Femur (tissue), 1 donor: ENCODE results near the gene SLC38A4.
"Not testable (repeated sequence)": the region's sequence is repeated elsewhere in the genome, so short reads cannot be mapped to it uniquely, and the experiment has no call there.

Experiments
- DNase-seq: peaks from one replicate; pipeline ENCODE4 v3.0.0-alpha.2; 2017

SLC38A4 gene

DNA sequence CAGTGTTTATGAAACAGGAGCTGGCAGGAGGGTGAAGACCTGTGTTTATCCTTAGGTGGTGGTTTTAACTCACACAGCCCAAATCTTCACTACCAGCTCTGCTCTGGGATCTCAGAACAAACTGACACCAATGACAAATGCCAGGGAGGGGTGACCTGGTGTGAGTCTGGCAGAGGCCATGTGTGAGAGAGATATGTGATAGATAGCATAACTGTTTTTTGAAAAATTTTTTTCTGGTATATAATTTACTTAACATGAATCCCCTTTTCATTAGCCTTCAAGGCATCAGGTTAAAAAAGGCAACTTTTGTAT lies 51.5 kb downstream of the SLC38A4 start:
- peak; percentile 23 for DNase-seq

- peak; percentile 39 for DNase-seq
Measured at GRCh38 chr12:46773586-46774321, 52.0 kb downstream of the SLC38A4 start.

GRCh38 chr12:46771268-46771827 lies 54.4 kb downstream of the SLC38A4 start:
- DNase-seq = no peak

GRCh38 chr12:46770501-46771183 lies 55.2 kb downstream of the SLC38A4 start:
- peak; percentile 57 for DNase-seq

DNA sequence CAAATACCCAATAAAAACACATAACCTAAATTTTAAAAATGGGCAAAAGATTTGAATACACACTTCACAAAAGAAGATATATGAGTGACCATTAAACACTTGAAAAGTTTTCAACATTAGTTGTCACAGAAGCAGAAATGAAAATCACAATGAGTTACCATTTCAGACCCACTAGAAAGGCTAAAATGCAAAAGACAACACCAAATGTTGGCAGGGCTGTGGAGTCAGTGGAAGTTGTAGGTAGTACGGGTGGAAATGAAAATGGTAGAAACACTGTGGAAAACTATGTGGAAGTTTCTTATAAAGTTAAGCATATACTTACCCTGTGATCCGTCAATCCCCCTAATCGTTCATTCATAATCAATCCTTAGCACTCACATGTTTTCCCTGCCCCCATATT lies 61.8 kb downstream of the SLC38A4 start:
- DNase-seq = no peak

- DNase-seq = no peak
Measured at GRCh38 chr12:46763230-46763629, 62.6 kb downstream of the SLC38A4 start.

GRCh38 chr12:46754550-46754949 lies 71.2 kb downstream of the SLC38A4 start:
- DNase-seq = no peak

- DNase-seq = no peak
Measured at GRCh38 chr12:46752396-46752795, 73.4 kb downstream of the SLC38A4 start.

DNA sequence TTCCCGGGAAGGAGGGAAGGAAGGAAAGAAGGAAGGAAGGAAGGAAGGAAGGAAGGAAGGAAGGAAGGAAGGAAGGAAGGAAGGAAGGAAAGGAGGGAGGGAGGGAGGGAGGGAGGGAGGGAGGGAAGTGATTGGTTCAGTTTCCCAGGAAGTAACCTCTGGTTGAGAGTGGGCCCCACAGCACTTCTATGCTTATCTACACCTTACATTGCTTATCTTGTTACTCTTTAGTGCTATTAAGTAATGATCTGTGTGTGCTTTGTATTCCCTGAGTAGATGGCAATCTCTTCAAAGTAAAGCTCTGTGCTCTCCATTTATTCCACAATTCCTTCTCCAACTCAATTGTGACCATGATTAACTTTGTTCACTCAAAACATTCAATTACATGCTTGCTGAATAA lies 74.6 kb downstream of the SLC38A4 start:
- no peak for DNase-seq

GRCh38 chr12:46749322-46749721 lies 76.5 kb downstream of the SLC38A4 start:
- DNase-seq = no peak

- no peak for DNase-seq
Measured at GRCh38 chr12:46744283-46744682, 81.5 kb downstream of the SLC38A4 start.

DNA sequence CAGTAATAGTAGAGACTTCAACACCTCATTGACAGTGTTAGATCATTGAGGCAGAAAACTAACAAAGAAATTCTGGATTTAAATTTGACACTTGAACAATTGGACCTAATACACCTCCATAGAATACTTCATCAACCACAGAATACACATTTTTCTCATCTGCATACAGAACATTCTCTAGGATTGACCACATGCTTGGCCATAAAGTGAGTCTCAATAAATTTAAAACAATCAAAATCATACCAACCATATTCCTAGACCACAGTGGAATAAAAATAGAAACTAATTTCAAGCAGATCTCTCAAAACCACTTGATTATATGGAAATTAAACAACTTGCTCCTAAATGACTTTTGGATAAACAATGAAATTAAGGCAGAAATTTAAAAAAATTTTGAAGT lies 82.3 kb downstream of the SLC38A4 start:
- DNase-seq = no peak

GRCh38 chr12:46742271-46742670 lies 83.5 kb downstream of the SLC38A4 start:
- DNase-seq = not testable (repeated sequence)

DNA sequence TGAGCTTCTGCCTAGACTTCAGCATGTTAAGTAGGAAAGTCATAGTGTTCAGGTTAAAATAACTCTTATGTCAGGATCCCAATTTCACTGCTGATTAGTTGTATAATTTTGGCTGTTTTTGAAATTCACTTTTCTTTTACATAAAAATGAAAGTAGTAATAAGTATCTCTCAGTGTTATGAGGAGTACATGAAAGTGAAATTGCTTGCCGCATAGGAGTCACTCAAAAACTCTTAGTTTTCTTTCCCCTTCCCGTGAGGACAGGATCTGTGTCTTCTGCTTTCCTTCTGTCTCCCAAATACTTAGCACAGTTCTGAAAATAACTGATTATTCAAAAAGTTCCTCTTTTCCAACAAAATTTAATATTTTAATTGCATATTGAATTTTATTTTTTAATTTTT lies 100.5 kb downstream of the SLC38A4 start:
- no peak for DNase-seq

GRCh38 chr12:46723629-46724419 lies 102.0 kb downstream of the SLC38A4 start:
- DNase-seq = no peak

GRCh38 chr12:46722394-46723185 lies 103.2 kb downstream of the SLC38A4 start:
- peak; percentile 34 for DNase-seq

DNA sequence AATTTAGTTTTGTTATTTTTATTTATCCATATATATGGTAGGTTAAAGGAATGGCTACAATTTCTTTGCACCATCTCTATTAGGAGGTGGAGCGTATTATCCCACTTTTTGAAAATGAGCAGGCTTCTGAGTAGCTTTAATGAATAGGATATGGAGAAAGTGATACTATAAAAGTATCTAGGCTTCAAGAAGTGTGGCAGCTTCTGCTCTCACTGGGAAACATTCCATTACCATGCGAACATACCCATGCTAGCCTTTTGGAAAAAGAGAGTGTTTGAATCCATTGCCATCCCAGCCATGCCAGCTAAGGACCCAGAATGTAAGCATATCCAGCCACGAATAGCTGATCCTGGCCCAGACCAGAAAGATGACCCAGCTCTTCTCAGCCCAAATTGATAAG lies 107.3 kb downstream of the SLC38A4 start:
- no peak for DNase-seq

DNA sequence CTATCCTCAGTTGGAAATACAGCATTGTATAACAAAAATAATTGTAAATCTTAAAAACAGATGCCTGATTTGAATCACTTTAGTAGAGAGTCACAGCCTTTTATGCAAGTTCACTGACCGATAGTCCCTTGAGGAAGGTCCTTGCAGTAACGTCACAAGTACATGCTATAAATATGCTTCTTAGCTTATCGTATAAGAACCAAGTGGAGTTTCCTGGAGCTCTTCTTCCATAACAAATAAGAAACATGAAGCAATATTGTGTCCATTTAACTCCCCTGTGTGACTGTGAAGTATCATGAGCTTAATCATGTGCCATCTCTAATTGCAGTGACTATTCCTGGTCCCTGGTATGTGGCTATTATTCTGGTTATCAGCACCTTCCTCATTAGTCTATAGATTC lies 107.9 kb downstream of the SLC38A4 start:
- no peak for DNase-seq

GRCh38 chr12:46717159-46717558 lies 108.6 kb downstream of the SLC38A4 start:
- no peak for DNase-seq
